OCI-LY7 (cell line): Measurements from ENCODE around the gene CLTRN.

Experiments
- EZH2phosphoT487 ChIP-seq: fragments of 200-600 bp; sonication (generic); IDR thresholded peaks from 2 replicates; pipeline ENCODE4 v1.6.1; 2018; ENCODE audit warnings: low read depth, borderline replicate concordance, mild to moderate bottlenecking, mixed run types, antibody characterized with exemption, low read length, moderate library complexity, mixed read lengths
- TF ChIP-seq, protein P1 (sequence below): fragments of 200-600 bp; sonication (generic); conservative IDR thresholded peaks from 2 replicates; pipeline ENCODE4 v1.5.1; 2014; ENCODE audit warnings: mild to moderate bottlenecking, antibody characterized with exemption, low read length, moderate library complexity, mixed read lengths

DNA sequence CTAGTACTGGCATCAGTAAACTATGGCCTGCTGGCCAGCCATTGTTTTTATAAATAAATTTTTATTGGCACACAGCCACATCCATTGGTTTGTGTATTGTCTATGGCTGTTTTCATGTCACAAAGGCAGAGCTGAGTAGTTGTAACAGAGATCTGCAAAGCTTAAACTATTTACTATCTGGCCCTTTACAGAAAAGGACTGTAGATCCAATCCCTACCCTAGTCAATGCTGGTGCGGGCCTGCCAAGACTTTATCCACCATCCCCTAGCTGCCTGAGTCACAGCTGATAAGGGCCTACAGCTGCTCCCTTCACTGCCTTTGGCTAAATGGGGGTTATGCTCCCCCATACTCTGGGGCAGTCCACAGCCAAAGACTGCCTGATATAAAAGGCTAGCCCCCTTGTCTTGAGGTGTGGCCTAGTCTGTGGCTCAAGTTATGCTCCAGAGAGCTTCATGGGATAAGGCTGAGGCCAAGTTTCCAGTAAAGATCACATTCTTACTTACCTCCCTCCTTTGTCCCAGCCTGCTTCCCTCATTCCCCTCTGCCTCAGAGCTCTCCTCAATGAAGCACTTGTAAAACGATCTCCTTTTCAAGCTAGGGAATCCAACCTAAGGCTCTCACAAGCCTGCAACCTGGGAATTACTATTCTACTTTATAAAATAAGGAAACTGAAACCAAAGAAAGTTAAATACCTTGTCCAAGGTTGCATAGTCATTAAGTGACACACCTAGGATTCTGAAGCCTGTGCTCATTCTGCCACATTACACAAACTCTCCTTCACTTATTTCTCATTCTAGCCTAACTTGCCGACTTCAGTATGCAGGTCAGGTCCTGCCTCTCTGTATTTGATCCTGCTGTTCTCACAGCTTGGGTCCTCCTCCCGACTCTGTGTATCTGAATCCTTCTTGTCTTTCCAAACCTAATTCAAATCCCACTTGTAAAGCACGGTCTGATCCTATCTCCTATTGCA is 84.5 kb downstream of the CLTRN start:
- TF ChIP-seq, protein P1, sequence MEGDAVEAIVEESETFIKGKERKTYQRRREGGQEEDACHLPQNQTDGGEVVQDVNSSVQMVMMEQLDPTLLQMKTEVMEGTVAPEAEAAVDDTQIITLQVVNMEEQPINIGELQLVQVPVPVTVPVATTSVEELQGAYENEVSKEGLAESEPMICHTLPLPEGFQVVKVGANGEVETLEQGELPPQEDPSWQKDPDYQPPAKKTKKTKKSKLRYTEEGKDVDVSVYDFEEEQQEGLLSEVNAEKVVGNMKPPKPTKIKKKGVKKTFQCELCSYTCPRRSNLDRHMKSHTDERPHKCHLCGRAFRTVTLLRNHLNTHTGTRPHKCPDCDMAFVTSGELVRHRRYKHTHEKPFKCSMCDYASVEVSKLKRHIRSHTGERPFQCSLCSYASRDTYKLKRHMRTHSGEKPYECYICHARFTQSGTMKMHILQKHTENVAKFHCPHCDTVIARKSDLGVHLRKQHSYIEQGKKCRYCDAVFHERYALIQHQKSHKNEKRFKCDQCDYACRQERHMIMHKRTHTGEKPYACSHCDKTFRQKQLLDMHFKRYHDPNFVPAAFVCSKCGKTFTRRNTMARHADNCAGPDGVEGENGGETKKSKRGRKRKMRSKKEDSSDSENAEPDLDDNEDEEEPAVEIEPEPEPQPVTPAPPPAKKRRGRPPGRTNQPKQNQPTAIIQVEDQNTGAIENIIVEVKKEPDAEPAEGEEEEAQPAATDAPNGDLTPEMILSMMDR = no peak
- TF ChIP-seq EZH2phosphoT487 = no peak
